COLO668 (cell line): ENCODE data around the gene PRKAR1B.

ENCODE experiments used
- DNase-seq: peaks from one replicate; lab custom pipeline; 2025; ENCODE audit not compliant: unreplicated experiment; lab: John Stamatoyannopoulos, UW

Gene PRKAR1B

DNA sequence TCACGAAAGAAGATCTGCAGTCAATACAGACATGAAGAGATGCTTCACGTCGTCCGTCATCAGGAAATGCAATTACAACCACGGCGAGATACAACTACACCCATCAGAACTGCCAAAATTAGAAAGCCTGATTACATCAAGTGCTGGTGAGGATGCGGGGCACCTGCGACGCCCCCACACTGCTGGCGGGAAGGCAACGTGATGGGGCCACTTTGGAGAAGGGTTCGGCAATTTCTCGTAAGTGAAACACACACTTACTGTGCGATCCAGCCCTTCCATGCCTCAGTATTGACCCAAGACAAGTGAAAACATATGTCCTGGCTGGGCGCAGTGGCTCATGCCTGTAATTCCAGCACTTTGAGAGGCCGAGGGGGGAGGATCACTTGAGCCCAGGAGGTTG is 181.6 kb downstream of the PRKAR1B start:
- DNase-seq = no peak

DNA sequence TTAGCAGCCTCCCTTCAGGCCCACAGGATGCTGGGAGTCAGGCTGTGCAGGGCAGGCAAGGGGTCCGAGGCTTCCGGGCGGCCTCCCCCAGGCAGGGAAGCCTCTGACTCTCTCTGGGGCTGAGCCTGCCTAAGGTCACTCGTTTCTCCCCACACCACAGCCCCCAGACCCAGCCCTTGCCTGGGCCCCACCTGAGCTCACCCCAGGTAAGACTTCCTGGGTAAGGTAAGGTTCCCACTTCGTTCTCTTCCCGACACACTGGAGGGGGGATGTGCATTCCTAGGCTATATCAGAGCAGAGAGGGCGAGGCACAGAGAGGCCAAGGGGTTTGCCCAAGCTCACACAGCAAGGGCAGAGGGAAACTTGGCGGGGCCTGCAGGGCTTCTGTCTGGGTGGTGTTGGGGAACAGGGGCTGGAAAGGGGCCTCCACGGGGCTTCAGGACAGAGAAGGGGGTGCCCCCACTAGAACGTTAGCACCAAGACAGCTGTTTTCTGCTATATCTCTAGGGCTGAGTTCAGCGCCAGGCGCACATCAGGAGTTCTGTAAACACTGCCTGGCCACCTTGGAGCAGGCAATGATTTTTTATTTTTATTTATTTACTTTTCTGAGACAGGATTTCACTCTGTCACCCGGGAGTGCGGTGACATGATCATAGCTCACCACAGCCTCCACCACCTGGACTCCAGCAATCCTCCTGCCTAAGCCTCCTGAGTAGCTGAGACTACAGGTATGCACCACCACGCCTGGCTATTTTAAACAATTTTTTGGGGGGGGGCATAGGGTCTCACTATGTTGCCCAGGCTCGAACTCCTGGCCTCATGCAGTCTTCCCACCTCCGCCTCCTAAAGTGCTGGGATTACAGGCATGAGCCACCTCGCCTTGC is 182.5 kb downstream of the PRKAR1B start:
- no peak for DNase-seq

DNA sequence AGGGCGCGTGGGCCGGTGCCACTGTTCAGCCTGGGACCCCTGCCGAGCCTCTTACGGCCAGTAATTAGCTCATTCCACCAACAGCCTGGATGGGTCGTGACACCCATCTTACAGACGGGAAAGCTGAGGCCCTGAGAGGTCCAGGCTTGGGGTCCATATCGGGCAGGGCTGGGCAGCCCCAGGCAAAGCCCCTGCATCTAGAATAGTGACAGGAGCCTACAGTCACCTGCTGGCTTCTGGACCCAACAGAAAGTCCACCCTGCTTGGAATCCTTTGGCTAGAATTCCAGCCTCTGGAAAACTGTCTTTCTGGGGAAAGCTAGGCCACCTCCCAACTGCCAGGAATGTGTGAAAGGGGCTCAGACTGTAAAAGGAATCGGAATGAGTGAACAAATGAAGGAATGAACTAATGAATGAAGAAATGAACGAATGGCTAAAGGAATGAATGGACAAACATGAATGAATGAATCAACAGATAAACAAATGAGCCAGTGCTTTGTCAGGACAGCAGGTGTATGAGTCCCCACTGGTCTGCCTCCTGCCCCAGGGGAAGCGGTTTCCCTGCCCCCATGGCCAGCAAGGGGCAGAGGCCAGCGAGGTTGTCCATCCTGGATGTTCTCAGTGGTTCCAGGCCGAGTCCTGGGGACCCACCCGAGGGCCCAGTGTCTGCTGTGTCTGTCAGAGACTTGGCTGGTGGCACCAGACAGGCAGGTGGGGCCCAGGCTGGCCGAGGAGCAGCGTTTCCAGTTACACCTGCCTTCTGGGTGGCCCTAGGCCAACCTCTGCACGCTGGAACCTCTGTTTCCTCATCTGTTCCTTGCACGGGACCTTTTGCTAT is 183.4 kb downstream of the PRKAR1B start:
- DNase-seq = peak; percentile 47

DNA sequence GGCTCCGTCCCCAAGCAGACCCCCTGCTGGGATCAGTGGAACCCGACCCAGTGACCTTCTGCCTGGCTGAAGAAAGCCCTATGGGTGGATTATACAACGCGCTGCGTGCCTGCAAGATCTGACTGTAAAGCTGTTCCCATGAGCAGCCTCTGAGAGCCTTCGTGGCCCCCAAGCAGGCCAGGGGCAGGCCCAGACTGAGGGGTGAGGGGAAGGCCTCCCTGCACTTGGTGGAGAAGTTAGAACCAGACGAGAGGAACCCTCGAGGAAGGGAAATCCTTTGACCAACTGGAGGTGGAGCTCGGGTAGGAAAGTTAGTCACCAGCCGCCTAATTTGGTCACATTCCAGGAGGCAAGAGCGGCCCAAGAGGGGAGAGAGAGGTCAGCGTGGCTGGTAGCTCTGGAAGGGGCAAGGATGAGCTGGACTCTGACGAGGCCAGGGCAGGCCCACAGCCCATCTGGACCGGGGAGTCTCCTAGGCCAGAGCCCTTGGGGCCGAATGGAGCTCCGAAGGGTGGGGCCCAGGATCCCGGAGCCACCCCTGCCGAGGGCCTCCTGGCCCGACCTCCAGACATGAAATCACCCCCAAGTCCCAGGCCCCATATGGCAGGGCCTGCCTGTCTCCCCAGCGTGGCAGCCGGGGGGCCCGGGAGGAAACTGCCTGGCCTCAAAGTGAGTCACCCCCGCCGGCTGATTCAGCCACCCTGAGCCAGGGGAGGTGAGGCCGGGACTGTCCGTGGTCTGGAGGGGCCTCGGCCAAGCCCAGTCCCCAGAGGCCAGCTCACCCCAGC is 184.2 kb downstream of the PRKAR1B start:
- DNase-seq = no peak

DNA sequence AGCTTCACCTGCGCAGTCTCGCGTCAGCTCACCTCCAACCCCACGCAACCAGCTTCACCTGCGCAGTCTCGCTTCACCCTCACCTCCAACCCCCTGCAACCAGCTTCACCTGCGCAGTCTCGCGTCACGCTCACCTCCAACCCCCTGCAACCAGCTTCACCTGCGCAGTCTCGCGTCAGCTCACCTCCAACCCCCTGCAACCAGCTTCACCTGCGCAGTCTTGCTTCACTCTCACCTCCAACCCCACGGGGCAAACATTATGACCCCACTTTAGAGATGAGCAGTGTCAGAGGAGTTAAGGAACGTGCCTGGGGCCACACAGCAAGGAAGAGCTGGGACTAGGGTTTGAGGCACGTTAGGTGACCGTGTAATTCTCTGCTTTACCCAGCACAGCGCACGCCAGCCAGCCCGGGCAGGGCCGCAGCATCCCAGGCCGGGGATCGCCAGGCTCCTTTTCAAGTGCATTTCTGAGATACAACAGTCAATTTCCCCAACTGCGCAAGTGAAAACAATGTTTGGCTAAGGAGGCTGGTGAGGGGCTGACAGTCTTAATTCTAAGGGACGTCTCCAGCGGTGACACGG is 184.9 kb downstream of the PRKAR1B start:
- DNase-seq = no peak

DNA sequence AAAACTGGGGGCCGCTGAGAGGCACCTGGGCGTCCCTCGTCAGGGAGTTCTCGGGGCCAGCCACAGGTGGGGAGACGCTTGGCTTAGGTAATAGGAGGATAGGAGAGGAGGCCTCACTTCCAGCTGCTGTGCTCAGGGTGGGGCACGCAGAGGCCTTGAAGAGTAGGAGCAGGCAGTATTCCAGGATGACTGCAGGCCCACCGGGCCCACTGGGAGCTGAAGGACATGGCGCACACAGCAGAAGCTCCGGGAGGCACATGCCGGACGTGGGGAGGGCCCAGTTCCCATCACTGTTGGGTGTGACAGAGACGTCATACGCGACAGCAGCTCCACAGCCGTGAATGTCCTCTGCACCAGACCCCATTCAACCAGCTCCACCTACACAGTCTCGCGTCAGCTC is 185.4 kb downstream of the PRKAR1B start:
- no peak for DNase-seq

DNA sequence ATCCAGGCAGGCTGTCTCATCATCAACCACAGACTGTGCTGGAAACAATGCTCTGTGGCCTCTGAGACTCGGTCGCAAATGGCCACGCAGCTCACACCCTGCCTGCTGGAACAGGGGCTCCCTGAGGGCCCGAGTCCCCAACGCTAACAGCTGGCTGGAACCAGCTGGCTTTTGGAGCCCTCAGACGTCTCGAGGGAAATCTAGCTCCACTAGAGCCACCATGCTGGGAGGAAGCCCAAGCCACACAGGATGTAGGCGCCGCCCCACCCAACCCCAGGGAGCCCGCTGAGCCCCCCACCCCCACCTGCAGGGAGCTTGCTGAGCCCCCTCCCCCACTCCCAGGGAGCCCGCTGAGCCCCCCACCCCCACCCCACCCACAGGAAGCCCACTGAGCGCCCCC is 186.1 kb downstream of the PRKAR1B start:
- DNase-seq = no peak

DNA sequence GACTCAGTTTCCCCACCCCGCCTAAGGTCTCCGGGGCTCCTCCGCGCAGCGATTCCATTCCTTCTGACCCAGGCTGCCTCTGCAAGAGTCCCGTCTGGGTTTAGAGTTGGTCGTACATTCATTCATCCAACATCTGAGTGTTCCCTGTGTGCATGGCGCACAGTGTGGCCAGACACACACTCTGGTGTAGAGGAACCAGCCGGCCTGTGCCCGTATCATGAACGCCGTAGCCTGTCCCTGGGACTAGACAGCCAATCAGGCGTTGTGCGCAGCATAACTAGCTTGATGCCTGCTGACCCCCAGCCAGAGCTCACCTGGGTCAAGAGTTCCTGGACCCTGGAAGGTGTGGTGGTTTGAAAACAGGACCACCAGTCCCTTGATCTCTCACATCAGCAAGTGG is 186.5 kb downstream of the PRKAR1B start:
- DNase-seq = no peak

DNA sequence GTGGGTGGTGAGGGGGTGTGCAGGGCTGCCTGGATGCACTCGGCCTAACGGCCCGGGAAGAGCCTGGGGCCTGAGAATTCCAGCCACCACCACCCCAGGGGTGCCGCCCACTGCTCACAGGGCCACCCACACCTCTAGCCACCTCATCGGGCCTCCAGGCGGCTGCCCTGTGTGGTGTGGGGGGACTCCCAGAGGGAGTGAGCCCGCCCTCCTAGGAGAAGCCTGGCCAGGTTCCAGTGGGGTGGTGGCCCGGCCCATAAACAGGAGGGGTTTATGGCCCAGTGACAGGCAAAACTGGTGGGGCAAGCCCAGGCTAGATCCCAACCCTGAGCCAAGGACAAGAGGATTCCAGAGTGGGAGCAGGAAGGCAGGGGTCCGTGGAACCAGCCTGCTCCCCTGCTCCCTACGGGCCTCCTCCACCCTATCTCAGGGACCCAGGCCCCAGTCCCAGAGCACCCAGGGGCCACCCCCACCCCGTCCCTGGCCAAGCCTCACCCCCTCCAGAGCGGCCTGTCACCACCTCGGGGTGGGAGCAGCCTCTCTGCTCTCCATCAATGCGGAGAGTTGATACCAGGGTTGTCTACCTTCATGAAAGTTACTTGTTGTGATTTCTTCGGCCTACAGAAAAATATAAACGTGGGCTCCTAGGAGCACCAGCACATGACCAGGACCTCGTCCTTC is 187.2 kb downstream of the PRKAR1B start:
- peak; percentile 39 for DNase-seq

DNA sequence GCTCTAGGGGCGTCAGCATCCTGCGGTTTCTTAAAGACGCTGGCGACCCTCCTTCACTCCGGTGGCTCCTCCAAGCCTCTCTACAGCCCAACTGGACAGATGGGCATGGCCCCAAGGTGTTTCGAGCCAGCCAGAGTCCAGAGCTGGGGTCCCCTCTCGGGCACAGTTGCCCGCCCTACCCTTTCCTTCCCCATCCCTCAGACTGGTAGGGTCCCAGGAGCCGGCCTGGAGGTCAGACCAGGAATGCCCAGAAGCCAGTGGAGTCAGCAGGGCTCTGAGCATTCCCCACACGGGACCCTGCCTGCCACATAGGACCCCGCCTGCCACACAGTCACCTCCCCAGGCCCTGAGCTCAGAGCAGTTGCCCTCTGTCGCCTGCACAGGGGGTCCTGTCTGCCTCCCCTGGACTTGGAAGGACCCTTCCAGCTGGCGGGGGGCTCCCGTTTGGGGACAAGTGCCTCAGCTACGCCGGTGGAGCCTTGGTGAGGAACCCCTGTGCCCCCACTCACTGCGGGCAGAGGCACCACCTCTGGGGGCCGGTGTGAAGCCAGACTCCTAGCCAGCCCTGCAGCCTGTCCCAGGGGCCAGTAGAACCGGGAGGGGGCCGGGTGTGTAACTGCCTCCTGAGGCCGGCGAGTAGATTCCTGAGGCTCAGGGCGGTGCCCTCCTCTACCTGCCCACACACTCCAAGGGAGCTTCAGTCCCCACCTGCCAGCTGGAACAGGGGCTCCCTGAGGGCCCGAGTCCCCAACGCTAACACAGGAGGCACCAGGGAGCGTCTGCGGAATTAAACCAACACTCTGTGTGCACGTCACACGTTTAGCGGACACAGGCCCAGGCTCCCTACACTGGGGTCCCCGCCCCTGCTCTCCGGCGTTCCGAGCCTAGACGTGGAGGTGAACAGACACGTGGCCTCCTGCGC is 188.1 kb downstream of the PRKAR1B start:
- DNase-seq = no peak

DNA sequence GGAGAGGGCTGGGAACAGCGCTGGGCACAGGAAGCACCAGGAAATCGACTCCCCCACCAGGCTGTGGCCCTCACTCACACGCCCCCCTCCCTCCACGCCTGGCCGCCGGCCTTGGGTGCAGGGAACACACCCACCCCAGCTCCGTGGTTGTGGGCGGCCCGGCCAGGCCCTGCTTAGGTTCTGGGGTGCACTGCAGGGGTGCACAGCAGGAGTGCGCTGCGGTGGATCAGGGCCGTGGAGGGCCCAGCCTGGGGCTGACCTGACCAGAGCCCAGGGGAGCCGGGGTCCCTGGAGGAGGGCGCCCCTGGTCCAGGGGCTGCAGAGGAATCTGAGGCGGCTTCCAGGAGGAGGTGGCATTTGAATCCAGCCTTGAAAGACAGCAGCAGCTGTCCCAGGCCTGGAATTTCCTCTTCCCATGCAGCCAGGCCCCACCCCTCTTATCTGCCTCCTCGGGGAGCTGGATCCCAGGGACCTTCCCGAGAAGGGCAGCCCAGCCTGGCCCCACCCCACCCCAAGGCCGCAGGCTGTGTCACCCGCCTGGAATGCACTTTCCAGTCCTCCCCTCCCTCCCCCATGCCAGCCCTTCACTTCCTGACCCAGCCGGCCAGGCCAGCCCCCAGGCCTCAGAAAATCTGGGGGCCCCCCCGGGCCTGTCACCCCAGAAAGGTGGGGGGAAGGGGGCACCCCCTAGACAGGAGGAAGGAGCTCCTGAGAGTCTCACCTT is 189.0 kb downstream of the PRKAR1B start:
- DNase-seq = no peak

DNA sequence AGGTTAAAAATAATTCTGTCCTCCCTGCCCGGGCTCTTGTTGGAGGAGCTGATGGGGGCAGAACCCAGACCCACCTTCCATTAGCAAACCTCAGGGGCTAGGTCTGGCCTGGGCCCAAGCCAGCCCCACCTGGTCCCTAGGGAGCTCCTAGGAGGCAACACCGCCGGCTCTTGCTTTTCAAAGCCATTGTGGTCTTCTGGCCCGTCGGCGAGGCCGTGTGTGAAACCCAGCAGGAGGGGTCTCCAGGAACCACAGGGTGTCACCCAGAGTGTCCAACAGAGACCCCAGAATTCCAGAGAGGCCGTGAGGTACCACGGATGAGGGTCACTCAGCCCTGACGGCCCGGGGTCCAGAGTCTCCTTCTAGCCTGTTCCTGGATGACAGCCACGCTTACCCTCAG is 190.8 kb downstream of the PRKAR1B start:
- no peak for DNase-seq

DNA sequence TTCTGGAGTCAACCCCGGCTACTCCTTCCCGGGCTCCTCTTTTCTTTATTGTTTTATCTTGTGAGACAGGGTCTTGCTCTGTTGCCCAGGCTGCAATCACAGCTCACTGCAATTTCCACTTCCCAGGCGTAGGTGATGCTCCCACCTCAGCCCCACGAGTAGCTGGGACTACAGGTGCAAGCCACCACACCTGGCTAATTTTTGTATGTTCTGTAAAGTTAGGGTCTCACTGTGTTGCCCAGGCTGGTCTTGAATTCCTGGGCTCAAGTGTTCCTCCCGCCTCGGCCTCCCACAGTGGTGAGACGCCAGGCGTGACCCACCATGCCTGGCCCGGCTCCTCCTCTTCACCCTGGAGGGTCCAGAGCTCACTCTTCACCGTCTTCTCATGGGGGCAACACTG is 192.1 kb downstream of the PRKAR1B start:
- DNase-seq = no peak

DNA sequence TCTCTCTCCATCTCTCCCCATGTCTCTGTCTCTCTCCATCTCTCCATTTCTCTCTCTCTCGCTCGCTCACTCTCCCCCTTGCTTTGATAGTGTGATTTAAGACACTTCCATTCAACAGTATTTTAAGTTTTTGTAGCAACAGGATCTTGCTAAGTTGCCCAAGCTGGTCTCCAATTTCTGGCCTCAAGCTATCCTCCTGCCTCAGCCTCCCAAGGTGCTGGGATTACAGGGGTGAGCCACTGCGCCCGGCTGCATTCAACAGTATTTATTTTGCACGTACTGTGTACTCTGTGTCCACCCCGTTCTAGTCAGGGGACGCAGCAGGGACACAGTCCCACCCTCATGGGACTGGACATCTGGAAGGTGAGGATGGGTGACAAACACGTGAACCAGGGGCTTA is 193.0 kb downstream of the PRKAR1B start:
- DNase-seq = no peak

DNA sequence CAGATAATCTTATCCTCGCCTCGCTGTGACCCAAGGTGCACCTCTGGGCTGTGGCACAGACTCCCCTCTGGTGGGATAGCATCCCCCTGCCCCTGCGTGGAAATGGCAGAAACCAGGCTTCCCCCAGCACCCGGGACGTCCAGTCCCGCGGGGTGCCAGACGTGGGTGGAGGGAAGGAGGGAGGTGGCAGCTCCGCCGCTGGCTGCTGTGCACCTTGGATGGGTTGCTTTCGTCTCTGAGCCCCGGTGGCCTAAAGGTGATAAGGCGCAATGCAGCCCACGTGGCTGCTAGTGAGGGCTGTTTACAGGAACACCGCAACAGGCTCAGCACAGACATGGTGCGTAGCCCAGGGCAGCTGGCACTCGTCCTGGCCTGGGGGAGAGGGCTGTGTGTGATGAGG is 193.8 kb downstream of the PRKAR1B start:
- no peak for DNase-seq

DNA sequence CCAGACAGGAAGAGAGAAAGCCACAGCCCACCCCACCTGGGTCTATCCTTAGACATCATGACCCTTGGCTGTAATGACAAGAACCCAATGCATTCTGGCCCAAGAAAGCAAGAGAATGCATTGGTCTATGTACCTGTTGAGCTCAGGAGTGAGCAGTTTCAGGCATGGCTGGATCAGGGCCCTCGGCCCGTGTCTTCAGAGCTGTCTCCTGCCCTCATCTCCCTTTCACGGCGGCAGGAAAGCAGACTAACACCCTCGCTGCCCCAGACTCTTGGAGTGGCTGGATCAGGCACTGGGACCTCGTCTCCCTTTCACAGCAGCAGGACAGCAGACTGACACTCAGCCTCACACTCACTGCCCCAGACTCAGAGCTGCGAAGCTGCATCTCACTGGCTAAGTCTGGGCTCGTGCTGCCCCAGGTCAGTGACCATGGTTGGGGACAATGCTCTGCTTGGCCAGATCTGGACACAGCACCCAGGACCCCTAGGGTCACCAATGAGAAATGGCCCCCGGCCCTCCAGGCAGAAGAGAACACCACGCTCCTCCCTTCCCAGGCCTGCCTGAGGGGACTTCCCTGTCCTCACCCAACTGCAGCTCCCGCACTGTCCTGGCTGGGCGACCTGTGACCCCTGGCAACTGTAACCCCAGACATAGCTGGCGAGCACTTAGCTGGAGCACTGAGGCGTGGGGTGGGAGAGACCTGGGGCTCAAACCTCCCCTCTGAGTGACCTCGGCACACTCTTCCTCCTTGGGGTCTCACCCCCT is 194.5 kb downstream of the PRKAR1B start:
- no peak for DNase-seq

DNA sequence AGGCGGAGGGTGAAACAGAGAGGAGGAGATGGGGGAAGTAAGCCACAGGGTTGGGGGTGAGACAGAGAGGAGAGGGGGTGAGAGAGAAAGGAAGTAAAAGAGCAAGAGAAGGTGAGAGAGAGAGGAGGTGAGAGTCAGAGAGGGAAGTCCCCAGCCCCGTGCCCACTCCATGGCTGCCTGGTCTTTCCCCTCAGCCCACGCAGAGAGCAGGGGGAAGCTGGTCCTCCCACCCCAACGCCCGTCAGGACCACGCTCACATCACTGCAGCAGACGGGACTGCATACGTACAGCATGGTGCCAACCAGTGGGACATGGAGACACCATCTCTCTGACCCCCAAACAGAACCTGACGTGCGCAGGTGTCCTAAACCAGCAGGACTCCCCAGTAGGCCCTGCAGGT is 195.3 kb downstream of the PRKAR1B start:
- DNase-seq = no peak

DNA sequence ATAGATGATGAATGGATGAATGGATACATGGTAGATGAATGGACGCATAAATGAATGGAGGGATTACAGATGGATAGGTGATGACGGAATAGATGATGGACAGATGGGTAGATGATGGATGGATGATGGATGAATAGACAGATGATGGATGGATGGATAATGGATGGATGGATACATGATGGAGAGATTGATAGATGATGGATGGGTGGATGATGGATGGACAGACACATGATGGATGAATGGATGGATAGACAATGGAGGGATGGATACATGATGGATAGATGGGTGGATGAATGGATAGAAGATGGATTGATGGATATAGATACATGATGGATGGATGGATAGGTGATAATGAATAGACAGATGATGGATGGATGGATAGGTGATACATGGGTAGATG is 198.6 kb downstream of the PRKAR1B start:
- DNase-seq = no peak
